IgD-negative memory B cell (primary cell): ENCODE data around the gene FIS1. TPM values are rescaled to one million over a fixed set of nuclear protein-coding genes. Genes with fewer than 3 reads are reported as not detected.
"Not testable (repeated sequence)": the region's sequence is repeated elsewhere in the genome, so short reads cannot be mapped to it uniquely, and the experiment has no call there.

Experiments used
- H3K27ac Mint-ChIP-seq, 3 donors: one replicate each; pipeline ENCODE4 v1.8.0; 2020 to 2022; ENCODE audit warnings: mild to moderate bottlenecking in 3 of 3, mixed read lengths in 3 of 3, moderate library complexity in 1 of 3
- H3K27me3 Mint-ChIP-seq: one replicate; pipeline ENCODE4 v1.8.0; 2021; ENCODE audit warnings: mixed read lengths
- H3K36me3 Mint-ChIP-seq: one replicate; pipeline ENCODE4 v1.8.0; 2020; ENCODE audit warnings: mild to moderate bottlenecking, mixed read lengths
- H3K4me1 Mint-ChIP-seq, 3 donors: one replicate each; pipeline ENCODE4 v1.8.0; 2020 to 2022; ENCODE audit warnings: mixed read lengths in 3 of 3, mild to moderate bottlenecking in 1 of 3
- H3K4me3 Mint-ChIP-seq, 4 donors: one replicate each; pipeline ENCODE4 v1.8.0; 2020 to 2022; ENCODE audit warnings: mild to moderate bottlenecking in 4 of 4, mixed read lengths in 4 of 4, moderate library complexity in 3 of 4
- H3K9me3 Mint-ChIP-seq, 3 donors: one replicate each; pipeline ENCODE4 v1.8.0; 2020 to 2021; ENCODE audit warnings: mixed read lengths in 3 of 3, mild to moderate bottlenecking in 1 of 3
- polyA plus RNA-seq: library from polyadenylated mRNA; unstranded; fragments of 300-500 nt; fragmentation: Illumina TruSeq; gene quantifications from one replicate; pipeline ENCODE4 v1.2.3, GENCODE V29; 2021

Gene FIS1
- polyA plus RNA-seq, 1 donor from 2014 or later, result 172 TPM

DNA sequence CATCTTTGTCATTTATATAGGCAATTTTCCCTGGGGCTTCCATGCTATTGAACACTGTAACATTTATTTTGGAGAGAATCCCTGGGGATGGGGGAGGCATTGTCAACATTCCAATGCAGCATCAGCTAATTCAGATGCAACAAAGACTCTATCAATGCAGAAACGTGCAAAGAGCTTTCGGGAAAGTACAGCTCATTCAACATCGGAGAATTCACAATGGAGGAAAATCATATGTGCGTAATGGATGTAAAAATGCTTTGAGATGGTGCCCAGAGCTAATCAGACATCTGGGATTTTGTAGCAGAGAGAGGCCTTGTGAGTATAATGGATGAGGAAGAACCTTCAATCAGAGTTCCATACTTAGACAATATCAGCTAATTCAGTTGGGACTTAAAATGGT is 28.3 kb upstream of the FIS1 start:
- H3K27ac Mint-ChIP-seq, result no peak overlapping the region
- peaks cover 19% of the 10 kb centered on the region for H3K27me3 Mint-ChIP-seq
- H3K4me3 Mint-ChIP-seq, result no peak overlapping the region
- no peaks in the 10 kb centered on the region for H3K36me3 Mint-ChIP-seq
- no peaks in the 10 kb centered on the region for H3K4me1 Mint-ChIP-seq
- H3K9me3 Mint-ChIP-seq, result peaks cover 0 to 2% (median 0%) of the 10 kb centered on the region in 3 donors

DNA sequence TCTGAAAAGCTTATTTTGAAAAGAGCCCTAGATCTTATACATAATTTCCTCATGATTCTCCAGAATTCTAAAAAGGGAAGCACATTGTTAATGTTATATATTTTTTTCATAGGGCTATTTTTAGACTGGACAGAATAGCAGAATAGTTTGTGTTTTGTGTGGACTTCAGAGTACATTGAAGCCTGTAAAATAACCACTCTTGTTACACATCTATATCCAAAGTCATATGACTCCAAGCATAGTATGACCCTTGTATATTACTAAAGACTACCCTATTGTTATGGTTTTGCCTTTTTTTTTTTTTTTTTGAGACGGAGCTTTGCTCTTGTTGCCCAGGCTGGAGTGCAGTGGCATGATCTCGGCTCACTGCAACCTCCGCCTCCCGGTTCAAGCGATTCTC is 26.1 kb upstream of the FIS1 start:
- Mint-ChIP-seq H3K36me3 (no peaks in the 10 kb centered on the region), H3K27ac (no peak overlapping the region), H3K27me3 (peaks cover 8% of the 10 kb centered on the region), H3K4me1 (no peaks in the 10 kb centered on the region), H3K9me3 (peaks cover 0 to 2% (median 0%) of the 10 kb centered on the region in 3 donors), H3K4me3 (no peak overlapping the region)

GRCh38 chr7:101269664-101270063 is 24.8 kb upstream of the FIS1 start:
- H3K27ac Mint-ChIP-seq, result no peak overlapping the region

GRCh38 chr7:101265622-101266516 is 21.0 kb upstream of the FIS1 start:
- Mint-ChIP-seq H3K27me3 (peaks cover 8% of the 10 kb centered on the region), H3K9me3 (peaks cover 0 to 2% (median 0%) of the 10 kb centered on the region in 3 donors), H3K36me3 (no peaks in the 10 kb centered on the region), H3K27ac (peak overlapping the region in 1 of 3 donors; percentile 3), H3K4me3 (no peak overlapping the region), H3K4me1 (peaks cover 0 to 6% (median 0%) of the 10 kb centered on the region in 3 donors)

More at GRCh38 chr7:101269664-101270063, 24.8 kb upstream of the FIS1 start:
- Mint-ChIP-seq H3K27me3 (peaks cover 7% of the 10 kb centered on the region), H3K36me3 (no peaks in the 10 kb centered on the region), H3K4me3 (no peak overlapping the region), H3K9me3 (peaks cover 0 to 2% (median 0%) of the 10 kb centered on the region in 3 donors), H3K4me1 (peaks cover 0 to 4% (median 0%) of the 10 kb centered on the region in 3 donors)

DNA sequence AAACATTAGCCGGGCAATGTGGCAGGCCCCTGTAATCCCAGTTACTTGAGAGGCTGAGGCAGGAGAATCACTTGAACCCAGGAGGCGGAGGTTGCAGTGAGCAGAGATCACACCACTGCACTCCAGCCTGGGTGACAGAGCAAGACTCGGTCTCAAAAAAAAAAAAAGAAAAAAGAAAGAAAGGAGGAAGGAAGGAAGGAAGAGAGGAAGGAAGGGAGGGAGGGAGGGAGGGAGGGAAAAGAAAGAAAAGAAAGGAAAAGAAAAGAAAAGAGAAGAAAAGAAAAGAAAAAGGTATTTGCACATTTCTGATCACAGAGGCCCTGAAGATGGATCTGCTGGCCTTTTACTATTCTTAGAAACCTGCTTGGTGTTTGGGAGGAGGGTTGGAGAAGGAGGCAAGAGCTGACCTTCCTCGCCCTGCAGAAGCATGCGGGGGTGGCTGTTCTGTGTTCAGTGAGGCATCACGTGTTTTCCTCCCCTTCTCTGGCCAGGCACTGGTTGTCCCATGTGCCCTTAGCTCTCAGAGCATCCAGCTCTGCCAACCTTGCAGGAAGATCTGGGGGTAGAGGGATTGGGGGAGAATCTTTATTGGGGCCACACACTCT is 19.3 kb upstream of the FIS1 start:
- H3K4me3 Mint-ChIP-seq, H3K27me3 Mint-ChIP-seq, H3K9me3 Mint-ChIP-seq, H3K36me3 Mint-ChIP-seq, H3K4me1 Mint-ChIP-seq, H3K27ac Mint-ChIP-seq: not testable (repeated sequence)

GRCh38 chr7:101258243-101258731 is 13.4 kb upstream of the FIS1 start:
- no peak overlapping the region for H3K4me3 Mint-ChIP-seq
- no peaks in the 10 kb centered on the region for H3K4me1 Mint-ChIP-seq
- H3K27ac Mint-ChIP-seq, result no peak overlapping the region
- peaks cover 10% of the 10 kb centered on the region for H3K27me3 Mint-ChIP-seq
- H3K36me3 Mint-ChIP-seq, result no peaks in the 10 kb centered on the region
- H3K9me3 Mint-ChIP-seq, result no peaks in the 10 kb centered on the region

DNA sequence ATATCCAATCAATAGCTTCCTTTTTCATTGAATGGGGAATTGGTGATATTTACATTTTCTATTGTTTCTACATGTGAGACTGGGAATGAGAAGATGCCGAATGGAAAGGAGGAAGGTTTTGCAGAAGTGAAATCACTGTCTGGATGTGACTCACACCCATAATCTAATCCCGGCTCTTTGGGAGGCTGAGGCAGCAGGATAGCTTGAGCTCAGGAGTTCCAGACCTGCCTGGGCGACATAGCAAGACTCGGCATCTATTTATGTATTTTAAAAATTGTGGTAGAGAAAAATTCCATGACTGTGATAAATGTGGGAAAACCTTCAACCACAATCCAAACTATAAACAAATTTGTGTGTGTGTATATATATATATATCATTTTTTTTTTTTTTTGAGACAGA is 10.9 kb upstream of the FIS1 start:
- Mint-ChIP-seq H3K27ac (no peak overlapping the region), H3K4me3 (no peak overlapping the region)

DNA sequence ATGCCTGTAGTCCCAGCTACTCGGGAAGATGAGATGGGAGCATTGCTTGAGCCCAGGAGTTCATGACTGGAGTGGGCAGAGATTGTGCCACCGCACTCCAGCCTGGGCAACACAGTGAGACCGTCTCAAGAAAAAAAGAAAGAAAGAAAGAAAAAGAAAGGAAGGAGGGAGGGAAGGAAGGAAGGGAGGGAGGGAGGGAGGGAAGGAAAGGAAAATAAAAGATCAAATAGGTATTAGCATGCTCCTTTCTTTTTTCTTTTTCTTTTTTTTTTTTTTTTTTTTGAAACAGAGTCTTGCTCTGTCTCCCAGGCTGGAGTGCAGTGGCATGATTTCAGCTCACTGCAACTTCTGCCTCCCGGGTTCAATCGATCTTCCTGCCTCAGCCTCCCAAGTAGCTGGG is 8.3 kb upstream of the FIS1 start:
- H3K4me1 Mint-ChIP-seq, result peaks cover 13 to 23% (median 18%) of the 10 kb centered on the region in 3 donors
- H3K27ac Mint-ChIP-seq, H3K27me3 Mint-ChIP-seq, H3K9me3 Mint-ChIP-seq, H3K36me3 Mint-ChIP-seq: not testable (repeated sequence)
- peak overlapping the region in 3 of 4 donors; percentile 13 to 98 (median 97) for H3K4me3 Mint-ChIP-seq

More for the DNA sequence above, 10.9 kb upstream of the FIS1 start:
- Mint-ChIP-seq H3K4me1 (peaks cover 6 to 12% (median 10%) of the 10 kb centered on the region in 3 donors), H3K36me3 (no peaks in the 10 kb centered on the region), H3K9me3 (no peaks in the 10 kb centered on the region), H3K27me3 (peaks cover 9% of the 10 kb centered on the region)

GRCh38 chr7:101251871-101252659 is 7.2 kb upstream of the FIS1 start:
- Mint-ChIP-seq H3K4me1 (peaks cover 13 to 25% (median 22%) of the 10 kb centered on the region in 3 donors), H3K4me3 (peak overlapping the region; percentile 97 to 100 (median 98)), H3K9me3 (no peaks in the 10 kb centered on the region), H3K27ac (peak overlapping the region; percentile 93 to 99 (median 98)), H3K36me3 (no peaks in the 10 kb centered on the region), H3K27me3 (peaks cover 7% of the 10 kb centered on the region)

DNA sequence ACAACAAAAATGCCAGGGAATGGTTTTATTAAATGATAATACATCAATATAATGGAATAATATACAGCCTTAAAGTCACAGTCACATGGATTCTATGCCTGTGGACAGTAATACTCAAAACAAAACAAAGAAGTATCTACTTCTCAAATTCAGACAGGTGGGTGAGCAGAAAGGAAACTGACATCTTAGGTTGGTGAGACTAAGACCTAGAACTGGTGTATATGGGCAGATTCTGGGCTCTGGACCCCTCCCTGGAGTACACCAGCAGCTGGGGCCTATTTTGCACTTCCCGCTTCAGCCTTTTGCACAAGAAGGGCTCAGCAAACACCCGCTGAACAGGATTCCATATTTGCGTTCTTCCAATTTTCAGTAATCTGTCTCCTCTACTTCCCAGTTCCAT is 5.4 kb upstream of the FIS1 start:
- peak overlapping the region in 2 of 3 donors; percentile 7 to 82 for H3K27ac Mint-ChIP-seq
- peaks cover 7% of the 10 kb centered on the region for H3K27me3 Mint-ChIP-seq
- peak overlapping the region; percentile 83 to 98 (median 98) for H3K4me3 Mint-ChIP-seq
- no peaks in the 10 kb centered on the region for H3K9me3 Mint-ChIP-seq
- H3K36me3 Mint-ChIP-seq, result no peaks in the 10 kb centered on the region
- peaks cover 15 to 26% (median 22%) of the 10 kb centered on the region in 3 donors for H3K4me1 Mint-ChIP-seq

DNA sequence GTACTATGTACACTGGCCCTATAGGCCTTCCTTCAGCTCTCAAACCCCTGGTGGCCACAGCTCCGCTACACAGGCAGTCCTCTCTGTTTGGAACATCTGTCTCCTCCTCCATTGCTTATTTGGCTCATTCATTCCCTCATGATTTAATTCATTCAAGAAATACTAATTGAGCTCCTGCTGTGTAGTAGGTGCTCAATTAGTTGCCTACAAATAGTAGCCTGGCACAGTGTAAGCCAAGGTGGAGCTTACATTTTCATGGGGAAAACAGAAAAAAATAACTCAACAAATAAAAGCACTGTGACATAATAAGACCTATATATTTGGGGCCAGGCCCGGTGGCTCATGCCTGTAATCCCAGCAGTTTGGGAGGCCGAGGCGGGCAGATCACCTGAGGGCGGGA is 3.4 kb upstream of the FIS1 start:
- Mint-ChIP-seq H3K36me3 (no peaks in the 10 kb centered on the region), H3K4me3 (peak overlapping the region in 2 of 4 donors; percentile 38 to 98), H3K4me1 (peaks cover 21 to 36% (median 33%) of the 10 kb centered on the region in 3 donors), H3K27me3 (peaks cover 3% of the 10 kb centered on the region), H3K27ac (no peak overlapping the region), H3K9me3 (no peaks in the 10 kb centered on the region)

DNA sequence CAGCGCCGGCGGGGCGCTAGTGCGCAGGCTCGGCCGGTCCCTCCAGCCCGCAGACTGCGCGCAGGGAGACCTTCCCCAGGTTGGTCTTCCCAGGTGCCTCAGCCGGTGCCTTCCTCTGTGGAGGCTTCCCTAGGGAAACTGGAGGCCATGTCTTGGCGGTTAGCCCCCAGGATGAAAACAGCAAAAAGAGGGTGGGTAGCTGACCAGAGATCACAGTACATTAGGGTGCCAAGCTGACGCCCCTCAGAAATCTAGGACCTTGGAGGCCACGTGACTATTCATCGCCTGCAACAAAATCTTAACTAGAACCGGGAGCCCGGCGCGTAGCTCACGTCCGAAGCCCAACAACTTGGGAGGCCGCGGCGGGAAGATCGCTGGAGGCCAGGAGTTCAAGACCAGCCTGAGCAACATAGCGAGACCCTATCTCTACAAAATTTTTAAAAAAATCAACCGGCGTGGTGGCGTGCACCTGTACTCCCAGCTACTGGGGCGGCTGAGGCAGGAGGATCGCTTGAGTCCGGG is 327 bp upstream of the FIS1 start:
- peaks cover 16 to 23% (median 20%) of the 10 kb centered on the region in 3 donors for H3K4me1 Mint-ChIP-seq
- no peaks in the 10 kb centered on the region for H3K27me3 Mint-ChIP-seq
- H3K27ac Mint-ChIP-seq, result peak overlapping the region; percentile 89 to 97 (median 91)
- no peaks in the 10 kb centered on the region for H3K9me3 Mint-ChIP-seq
- no peaks in the 10 kb centered on the region for H3K36me3 Mint-ChIP-seq
- H3K4me3 Mint-ChIP-seq, result peak overlapping the region; percentile 93 to 99 (median 98)

DNA sequence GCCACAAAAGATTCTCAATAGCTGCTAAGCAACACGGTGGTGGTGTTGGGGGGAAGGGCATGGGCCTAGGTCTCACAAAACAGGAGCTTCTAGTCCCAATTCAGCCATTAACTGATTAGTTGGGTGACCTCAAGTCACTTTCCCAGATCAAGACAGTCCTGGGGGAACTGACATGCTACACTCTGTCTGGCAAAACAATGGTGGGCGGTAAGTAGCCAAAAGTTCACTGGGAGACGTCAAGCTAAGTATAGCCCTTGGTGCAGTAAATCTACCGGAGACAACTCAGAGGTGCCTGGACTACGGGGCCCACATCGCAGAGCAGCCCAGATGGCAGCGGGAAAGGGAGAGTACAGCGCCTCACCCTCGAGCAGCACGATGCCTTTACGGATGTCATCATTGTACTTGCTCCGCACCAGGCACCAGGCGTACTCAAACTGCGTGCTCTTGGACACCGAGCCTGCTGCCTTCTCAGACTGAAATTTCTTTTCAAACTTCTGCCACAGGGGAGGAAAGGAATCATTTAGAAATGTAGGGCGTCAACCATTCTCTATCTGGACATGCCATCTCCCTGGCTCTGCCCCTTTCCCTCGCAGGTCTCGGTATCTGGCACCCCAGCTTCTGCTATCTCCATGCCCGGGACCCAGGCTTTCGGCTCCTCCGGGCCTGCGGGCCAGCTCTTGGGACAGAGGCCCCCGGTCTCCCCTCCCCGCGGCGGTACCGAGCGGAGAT is 1.1 kb downstream of the FIS1 start:
- Mint-ChIP-seq H3K9me3 (no peaks in the 10 kb centered on the region), H3K4me3 (peak overlapping the region; percentile 93 to 99 (median 98)), H3K4me1 (peaks cover 12 to 19% (median 16%) of the 10 kb centered on the region in 3 donors), H3K36me3 (no peaks in the 10 kb centered on the region), H3K27me3 (no peaks in the 10 kb centered on the region), H3K27ac (peak overlapping the region; percentile 89 to 97 (median 91))
